Hematopoietic multipotent progenitor cell treated with erythropoietin and hydrocortisone succinate and interleukin-3 and kit ligand, for 6 days (in vitro differentiated cells): ENCODE data around the gene TTC21B.
A peak's percentile ranks its signal among the peaks of the same experiment; 100 is the strongest.

Experiments
- DNase-seq: peaks from one replicate; pipeline ENCODE4 v3.0.0-alpha.2; 2015

TTC21B gene

DNA sequence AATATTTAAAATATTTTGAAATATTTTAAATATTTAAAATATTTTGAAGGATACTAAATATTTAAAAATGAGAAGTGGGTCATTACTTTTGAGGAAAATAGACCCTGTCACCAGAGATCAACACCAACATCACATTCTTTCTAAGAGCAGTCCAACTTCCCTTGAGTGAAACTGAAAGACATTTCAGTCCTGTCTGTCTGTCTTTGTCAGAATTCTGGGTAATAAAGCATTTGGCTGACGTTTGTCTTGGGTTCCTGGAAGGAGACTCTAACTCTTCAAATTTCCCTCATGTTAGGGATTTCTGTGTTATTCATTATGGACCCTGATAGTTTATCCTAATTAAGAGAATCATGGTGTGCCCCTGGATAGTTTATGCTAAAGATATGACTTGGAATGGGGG lies 32.8 kb downstream of the TTC21B start:
- no peak for DNase-seq

DNA sequence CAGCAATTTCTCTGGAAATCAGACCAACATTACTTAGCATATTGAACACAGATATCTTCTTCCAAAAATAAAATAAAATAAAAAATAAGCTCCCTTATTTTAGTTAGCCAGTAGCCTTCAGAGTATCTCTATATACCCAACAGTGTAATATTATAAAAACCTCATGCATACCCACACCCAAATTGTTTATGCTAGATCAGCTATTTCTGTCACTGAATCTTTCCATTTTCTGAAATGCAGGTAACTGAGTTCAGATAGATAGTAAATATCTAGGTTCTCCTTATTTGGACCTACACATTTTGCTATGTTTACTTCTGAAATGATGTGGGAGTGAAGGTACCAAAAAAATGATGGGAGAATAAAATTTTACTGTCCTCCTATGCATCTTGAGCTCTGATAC lies 39.9 kb downstream of the TTC21B start:
- no peak for DNase-seq

DNA sequence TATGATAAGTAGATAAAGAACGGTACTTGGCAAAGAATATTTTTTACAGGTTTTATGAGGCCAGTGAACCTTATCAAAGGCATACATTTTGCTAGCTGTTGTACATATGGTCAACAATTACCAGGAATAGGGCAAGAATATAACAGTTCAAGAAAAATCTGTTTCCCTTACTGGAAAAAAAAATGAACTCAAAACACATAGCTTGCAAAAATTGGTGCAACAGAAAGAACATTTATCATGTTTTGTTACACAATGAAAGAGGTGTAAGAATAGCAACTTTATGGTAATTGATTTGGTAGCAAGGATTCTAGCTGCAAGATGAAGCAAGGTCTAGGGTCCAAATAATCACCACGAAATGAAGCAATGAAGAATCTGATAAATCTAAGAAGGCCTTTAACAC lies 41.6 kb downstream of the TTC21B start:
- no peak for DNase-seq

DNA sequence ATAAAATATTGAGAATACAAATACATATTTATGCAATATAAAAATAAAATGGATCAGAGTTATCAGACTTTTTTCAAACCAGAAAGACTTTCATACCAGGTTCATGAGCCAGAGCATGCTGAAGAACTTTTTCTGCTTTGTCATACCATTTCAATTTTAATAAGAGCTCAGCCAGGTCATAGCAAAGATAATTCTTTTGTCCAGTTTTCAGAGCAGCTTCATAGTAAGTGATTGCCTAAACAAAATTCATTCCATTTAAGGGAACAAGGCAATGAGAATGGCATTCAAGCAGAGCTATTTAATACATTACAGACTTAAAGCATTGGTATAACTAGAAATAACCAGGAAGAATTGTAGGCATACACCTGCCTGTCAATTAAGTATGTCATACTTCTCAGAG lies 42.3 kb downstream of the TTC21B start:
- no peak for DNase-seq

DNA sequence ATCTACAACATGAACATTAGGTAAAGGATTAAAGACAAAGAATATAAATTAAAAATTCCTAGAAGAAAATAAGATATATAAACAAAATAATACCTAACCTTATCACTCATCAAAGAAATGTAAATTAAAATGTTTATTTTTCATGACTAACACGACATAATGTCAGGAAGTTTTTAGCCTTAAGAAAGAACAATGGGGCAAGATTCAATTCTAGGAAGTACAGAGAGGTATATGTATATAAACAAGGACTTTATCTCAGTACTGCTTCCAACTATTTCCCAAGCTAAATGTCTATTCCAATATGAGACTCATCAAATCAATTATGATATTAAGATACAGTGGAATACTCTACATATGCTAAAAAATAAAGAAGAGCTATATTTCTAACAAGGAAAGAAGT lies 44.1 kb downstream of the TTC21B start:
- no peak for DNase-seq

DNA sequence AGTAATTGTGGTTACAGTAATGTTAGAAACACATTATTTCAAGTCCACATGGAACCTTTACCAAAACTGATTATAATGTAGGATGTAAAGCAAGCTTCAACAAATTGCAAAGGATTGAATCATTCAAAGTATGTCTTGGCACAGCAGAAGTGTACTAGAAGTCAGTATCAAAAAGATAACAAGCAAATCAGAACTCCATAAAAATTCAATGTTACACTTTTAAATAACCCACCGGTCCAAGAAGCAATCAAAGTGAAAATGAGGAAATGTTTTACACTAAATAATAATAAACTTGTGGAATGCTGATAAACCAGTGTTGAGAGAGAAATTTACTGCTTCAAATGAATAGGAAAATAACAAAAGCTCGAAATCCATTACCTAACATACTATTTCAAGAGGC lies 47.7 kb downstream of the TTC21B start:
- no peak for DNase-seq

DNA sequence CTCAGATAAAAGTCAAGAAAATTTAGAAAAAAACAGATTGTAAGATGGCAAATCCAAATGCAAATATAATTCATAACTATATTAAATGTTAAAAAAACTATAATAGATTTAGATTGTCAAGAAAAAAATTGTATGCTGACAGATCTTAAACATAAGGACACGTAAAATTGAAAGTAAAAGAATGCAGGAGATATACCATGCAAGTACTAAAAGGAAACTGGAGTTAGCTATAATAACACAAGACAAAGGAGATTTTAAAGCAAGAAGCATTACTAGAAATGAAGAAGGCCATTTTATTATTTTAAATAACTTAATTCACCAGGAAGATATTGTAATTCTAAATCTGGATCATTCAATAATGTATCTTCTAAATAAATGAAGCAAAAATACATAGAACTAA lies 48.3 kb downstream of the TTC21B start:
- DNase-seq, result no peak

DNA sequence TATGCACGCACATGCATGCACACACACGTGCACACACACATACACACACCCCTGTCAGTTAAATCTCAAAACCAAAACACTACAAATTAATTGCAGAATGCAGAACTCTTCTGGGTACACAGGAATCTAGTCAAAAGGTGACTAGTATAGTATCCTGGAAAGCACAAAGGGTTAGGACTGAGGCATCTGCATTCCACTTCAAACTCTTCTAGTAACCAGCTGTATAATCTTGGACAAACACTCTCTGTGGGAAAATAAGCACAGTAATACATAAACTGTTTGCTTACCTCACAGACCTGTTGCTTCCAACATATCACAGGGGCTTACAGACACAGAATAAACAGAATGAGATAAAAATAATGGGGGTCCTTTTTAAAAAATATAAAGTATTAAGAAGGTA lies 49.1 kb downstream of the TTC21B start:
- no peak for DNase-seq

DNA sequence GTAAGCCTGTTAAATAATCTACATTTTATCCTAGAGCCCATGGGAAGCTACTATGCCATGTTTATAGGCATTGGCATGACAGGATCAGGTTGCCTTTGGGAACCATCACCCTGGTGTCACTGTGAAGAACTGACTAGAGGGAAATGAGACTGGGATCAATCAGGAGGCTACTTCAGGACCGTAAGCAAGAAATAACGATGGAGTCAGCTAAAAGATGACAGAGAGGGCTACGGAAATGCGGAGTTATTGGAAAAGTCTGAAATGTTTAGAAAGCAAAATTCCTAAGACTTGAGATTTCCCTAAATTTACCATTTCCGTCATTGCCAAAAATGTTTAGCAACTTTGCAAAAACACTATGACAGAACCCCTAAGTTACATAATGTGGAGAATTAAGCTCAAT lies 50.2 kb downstream of the TTC21B start:
- no peak for DNase-seq

DNA sequence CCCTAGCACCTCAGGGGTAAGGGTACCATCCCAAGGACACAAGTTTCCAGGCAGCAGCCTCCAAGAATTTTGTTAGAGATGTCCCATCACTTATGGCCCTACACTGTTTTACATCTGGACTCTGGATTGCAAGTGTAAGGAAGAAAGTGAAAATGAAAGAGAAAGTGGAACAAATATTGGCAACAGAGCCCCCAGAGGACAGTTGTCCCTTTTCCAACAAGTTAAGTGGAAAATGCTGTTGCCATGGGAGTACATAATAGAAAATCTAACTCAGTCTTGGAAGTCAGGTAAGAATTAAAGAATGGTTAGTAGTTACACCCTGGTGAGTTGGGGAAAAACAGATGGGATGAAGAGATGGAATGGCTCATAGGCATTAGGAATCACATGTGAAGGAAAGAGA lies 50.6 kb downstream of the TTC21B start:
- DNase-seq, result peak; percentile 39

DNA sequence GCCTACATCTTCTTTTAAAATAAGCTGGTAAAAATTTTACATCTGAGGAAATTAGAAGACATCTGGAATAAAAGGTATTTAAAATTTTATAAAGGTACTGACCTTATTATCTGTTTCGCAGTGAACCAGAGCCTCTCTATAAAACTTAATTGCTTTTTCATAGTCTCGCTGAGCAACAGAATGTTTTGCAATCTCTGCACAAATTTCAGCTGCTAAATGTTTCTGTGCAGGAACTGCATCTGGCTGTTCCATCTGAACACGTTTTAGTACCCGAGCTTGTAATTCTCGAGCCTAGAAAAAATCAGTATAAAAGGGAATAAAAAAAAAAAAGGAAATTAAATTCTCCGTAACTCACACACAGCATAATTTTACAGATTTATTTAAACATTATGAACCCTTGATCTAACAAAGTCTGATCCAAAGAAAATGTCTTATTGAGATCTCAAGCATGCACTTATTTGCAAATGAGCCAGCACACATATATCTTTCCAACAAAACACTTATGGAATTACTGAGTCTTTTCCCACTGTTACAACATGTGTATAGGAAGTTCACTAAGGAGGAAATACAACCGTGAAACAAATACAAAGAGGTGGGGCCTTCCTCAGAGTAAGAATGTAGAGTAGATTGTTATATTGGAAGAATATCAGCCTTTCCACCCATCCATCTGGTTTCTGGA lies 51.8 kb downstream of the TTC21B start:
- no peak for DNase-seq

DNA sequence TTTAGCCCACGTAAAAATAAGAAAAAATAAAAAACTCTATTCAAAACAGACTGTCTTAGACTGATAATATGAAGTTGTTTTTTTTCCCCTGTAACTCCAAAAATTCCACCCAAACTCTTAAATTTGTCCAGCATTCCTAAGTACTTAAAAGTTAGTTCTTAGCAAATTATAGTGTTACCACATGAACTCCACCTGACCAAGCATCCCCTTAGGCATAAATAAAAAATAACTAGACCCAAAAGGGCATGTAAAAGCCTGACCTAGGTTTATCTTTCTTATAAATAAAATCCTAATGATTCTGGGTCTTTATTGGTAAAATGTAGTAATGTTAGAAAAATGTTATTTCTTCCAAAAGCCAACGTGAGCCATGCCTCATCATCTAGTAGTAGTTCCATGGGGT lies 54.3 kb downstream of the TTC21B start:
- no peak for DNase-seq

DNA sequence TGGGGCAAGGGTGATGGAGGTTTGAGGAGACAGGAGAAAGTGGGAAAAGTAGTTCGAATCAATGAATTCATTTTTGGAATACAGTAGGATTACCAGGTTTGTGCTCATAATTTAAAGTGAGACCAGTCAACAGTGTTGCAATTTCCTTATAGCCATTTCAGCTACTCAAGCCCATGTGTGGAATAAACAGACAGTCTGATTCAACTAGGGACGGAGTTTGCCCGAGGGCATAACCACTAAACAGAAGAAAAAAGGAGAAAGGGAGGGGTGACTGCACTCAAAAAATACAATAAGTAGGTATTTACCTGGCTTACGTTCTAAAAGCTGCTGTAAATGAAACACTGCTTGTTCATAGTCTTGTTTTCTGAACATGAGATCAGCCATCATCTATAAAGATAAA lies 55.2 kb downstream of the TTC21B start:
- DNase-seq, result no peak

DNA sequence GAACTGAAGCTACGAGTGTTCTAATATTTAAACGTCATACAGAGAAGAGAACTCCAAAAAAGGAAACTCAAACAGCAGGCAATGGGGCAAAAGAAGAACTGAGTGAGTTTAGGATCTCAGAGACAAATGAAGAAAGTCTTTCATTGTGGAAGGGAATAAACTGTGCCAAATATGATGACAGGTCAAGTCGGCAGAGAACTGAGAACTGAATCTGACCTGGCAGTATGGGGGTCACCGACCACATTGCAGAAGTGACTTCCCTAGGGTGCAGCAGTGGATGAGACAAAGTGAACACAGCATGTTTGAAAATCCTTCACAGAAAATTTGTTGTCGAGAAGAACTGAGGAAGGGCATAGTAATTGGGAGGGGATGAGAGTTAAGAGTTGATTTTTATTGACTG lies 55.9 kb downstream of the TTC21B start:
- no peak for DNase-seq

DNA sequence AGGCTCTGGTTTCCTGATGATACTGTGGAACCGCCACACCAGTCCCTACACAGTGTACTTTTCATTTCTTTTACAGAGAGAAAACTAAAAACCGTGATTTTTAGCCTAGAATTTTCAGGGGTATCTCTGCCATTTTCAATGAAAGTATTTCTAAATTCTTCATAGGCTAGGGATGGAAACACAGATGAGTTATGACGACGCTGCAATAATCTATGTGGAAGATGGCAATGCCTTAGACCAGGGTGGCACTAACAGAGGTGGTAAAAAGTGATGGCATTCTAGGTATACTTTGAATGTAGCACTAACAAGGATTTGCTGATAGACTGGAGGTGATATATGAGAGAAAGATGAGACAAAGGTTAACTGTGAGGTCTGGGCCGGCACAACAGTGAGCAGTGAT lies 56.5 kb downstream of the TTC21B start:
- DNase-seq, result no peak

DNA sequence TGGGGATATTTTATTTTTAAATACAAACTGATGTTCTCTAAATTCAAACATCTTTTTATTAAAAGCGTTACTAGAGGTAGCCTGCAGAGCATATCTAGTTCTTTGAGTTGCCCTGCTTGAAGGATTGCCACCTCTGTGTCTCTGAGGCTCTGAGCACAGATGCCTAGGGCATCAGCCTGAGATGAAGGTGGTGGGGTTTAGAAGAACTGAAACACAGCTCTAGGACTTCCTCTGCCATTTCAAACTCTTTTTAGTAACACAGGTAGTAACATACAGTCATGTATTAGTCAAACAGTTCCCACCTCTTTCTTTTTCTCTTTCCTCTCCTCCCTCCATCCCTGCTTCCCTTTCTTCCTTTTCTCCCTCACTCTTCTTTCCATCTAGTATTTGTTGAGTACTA lies 57.6 kb downstream of the TTC21B start:
- no peak for DNase-seq

DNA sequence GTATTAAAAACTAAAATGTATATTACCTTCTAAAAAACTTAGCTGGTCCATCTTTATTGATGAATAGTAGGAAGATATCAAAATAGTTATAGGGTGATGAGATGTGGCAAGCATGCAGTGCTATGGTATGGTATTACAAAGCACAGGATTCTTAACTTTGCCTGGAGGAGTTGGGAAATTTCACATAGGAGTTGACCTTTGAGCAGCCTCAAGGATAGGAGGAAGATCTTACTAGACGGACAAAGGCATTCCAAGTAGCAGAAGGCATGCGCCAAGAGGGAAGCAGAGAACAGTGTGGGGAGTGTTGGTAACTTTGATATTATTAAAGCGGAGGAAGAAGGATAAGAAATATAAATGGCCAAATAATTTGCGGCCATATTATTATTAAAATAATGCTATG lies 60.0 kb downstream of the TTC21B start:
- DNase-seq, result no peak

DNA sequence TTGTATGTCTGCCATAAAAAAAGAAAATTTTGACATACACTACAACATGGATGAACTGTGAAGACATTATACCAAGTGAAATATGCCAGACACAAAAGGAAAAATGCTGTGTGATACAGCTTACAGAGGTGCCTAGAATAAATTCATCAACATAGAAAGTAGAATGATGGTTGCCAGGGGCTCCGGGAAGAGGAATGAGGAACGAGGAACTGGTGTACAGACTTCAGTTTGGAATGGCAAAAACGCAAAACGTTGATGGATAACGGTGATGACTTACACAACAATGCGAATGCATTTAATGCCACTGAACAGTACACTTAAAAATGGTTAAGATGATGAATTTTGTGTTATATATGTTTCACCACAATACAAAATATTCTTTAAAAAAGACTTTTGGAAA lies 61.0 kb downstream of the TTC21B start:
- no peak for DNase-seq

DNA sequence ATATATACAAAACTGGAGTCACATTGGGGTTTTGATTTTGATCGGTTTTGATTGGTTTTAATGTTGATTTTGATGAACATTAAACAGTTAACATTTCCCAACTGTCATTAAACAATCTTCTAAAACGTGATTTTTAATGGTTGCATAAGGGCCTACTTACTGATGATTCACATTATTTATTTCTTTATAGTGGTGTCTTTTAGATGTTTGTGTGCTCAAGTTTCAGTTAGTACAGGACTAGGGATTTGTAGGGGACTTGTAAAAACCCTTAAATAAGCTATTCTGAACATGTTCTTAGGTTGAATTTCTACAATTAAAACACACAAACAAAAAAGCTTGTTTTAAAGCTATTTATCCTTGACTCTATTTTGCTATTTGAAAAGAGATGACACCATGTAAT lies 61.6 kb downstream of the TTC21B start:
- DNase-seq, result no peak

DNA sequence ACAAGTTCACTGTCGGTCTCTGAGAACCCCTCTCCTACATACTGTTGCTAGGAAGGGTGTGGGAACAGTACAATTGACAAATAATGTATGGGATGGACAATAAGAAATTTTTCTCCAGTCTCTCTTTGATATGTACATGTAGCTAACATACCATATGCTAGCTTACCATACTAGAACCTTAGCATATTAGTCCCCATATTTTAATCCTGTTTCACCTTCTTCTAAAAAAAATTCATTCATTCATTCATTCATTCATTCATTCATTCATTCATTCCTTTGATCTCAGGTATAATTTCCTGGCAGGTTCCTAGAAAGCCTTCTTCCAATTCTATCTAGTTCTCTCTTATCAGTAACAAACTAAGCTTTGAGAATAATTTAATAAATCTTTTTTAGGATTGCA lies 62.2 kb downstream of the TTC21B start:
- no peak for DNase-seq

DNA sequence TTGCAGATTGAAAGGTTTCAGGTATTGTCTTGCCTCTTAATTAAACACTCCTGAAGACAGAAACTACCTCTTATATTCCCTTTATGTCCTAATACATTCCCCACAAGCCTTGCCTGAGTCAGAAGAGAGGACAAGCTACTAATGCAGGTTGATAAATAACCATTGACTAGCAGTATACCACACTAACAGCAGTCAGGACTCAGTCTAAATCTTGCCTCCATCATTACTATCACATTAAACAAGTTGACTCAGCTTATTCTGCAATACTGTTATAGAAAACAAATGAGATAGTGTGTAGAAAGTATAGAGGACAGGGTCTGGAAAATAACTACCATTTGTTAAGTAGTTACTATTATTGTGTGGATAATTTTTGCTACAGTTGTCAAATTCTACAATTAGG lies 63.8 kb downstream of the TTC21B start:
- no peak for DNase-seq

DNA sequence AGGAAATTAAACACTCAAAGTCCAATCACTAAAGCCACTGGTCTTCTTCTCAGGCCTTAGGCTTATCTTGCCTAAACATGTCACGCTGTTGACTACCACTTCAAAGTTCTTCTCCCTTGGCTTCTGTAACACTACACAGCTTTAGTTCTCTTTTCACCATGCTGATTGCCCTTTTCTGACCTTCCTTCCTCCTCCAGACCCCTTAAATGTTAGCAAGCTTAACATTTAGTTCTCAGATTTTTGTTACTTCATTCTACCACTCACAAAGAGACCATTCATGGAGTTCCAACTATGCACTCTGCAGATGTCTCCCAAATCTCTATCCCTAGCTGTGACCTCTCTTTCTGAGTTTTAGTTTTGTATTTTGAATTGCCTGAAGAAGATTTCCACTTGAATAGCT lies 64.4 kb downstream of the TTC21B start:
- peak; percentile 38 for DNase-seq

DNA sequence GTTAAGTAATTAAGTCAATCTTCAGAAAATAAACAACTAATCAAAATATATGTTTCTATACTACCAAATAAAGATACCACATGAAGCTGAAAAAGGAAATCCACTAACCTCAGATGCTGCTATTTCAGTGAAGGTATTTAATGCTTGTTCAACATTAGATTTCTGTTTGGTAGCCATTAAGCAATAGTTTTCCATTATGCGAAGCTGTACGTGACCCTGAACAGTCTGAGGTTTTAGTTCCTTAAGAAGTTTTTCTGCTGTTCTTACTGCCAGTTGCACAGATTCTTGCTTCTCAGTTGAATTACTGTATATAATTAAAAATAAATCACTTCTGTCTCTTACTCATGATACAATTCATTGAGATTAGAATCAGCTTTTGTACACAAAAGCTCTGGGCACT lies 65.4 kb downstream of the TTC21B start:
- DNase-seq, result no peak

DNA sequence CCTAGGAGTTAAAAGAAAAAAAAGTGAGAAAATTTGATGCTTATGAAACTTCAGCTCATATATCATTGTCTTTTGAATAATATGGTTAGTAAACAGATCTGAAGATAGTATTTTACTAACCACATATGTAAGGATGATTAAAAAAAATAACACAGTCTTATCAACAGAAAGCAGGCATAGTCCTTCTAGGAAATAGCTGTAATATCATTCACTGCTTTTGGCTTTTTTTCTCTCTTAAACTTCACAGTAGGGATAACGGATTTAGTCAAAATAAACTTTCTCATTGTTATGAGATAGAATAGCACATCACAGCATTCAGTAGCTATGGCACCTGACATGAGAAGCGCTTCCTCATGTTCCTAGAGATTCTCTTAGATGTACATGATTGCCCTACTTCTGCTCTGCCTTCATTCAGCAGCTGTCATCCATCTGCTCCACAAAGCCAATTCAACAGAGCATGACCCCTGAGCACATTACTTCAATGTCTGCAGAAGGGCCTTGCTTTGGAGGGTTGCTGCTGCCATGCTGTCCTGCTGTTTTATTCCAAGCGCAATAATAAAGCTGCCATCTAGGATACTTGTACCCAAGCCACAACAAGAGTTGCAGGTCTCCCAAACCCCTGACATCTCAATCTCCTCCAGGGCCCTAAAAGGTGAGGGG lies 67.0 kb downstream of the TTC21B start:
- peak; percentile 63 for DNase-seq
